HepG2 (cell line): Measurements from ENCODE around the gene CARD9. TPM values are rescaled to one million over a fixed set of nuclear protein-coding genes. Genes with fewer than 3 reads are reported as not detected.
A peak's percentile ranks its signal among the peaks of the same experiment; 100 is the strongest.

Source experiments
- CSRNP1 ChIP-seq: sonication (generic); formaldehyde crosslinking; IDR thresholded peaks from 2 replicates; pipeline ENCODE4 v1.8.1; 2023; ENCODE audit warnings: mild to moderate bottlenecking, missing genetic modification reagents
- FOXA3 ChIP-seq: IDR thresholded peaks from 2 replicates; pipeline ENCODE4 v1.6.1; 2016; ENCODE audit warnings: missing genetic modification reagents, missing compliant biosample characterization
- KLF12 ChIP-seq: sonication (generic); formaldehyde crosslinking; IDR thresholded peaks from 2 replicates; pipeline ENCODE4 v1.4.0; 2020; ENCODE audit warnings: missing genetic modification reagents, borderline replicate concordance
- MXD4 ChIP-seq: IDR thresholded peaks from 2 replicates; pipeline ENCODE4 v1.6.1; 2016; ENCODE audit warnings: mild to moderate bottlenecking, missing biosample characterization, missing genetic modification reagents
- PATZ1 ChIP-seq: sonication (generic); formaldehyde crosslinking; IDR thresholded peaks from 2 replicates; pipeline ENCODE4 v1.4.0; 2020; ENCODE audit warnings: missing genetic modification reagents
- POGZ ChIP-seq: sonication (generic); formaldehyde crosslinking; IDR thresholded peaks from 2 replicates; pipeline ENCODE4 v1.4.0; 2020; ENCODE audit warnings: mild to moderate bottlenecking, missing genetic modification reagents
- POLR2G ChIP-seq: fragments of 200-400 bp; formaldehyde crosslinking; IDR thresholded peaks from 2 replicates; pipeline ENCODE4 v1.6.1; 2018; ENCODE audit warnings: mild to moderate bottlenecking, low read depth, low read length, moderate library complexity
- SIN3B ChIP-seq: fragments of 150-350 bp; IDR thresholded peaks from 2 replicates; pipeline ENCODE4 v1.6.1; 2014; ENCODE audit warnings: low read length
- SYNCRIP ChIP-seq: fragments of 200-400 bp; formaldehyde crosslinking; IDR thresholded peaks from 2 replicates; pipeline ENCODE4 v1.6.1; 2018; ENCODE audit warnings: mild to moderate bottlenecking, low read depth, low read length; ENCODE audit not compliant: insufficient read depth
- THAP11 ChIP-seq: IDR thresholded peaks from 2 replicates; pipeline ENCODE4 v1.6.1; 2016; ENCODE audit warnings: missing biosample characterization, missing genetic modification reagents
- THAP9 ChIP-seq: sonication (generic); formaldehyde crosslinking; IDR thresholded peaks from 2 replicates; pipeline ENCODE4; 2020; ENCODE audit warnings: missing genetic modification reagents, mild to moderate bottlenecking, borderline replicate concordance
- ZBTB21 ChIP-seq: sonication (generic); formaldehyde crosslinking; IDR thresholded peaks from 2 replicates; pipeline ENCODE4 v1.4.0; 2020; ENCODE audit warnings: missing genetic modification reagents
- ZC3H13 ChIP-seq: sonication (generic); formaldehyde crosslinking; IDR thresholded peaks from 2 replicates; pipeline ENCODE4 v1.8.1; 2023; ENCODE audit warnings: mild to moderate bottlenecking, missing genetic modification reagents, moderate library complexity
- ZFP36 ChIP-seq: fragments of 150-350 bp; IDR thresholded peaks from 2 replicates; pipeline ENCODE4 v1.6.1; 2018; ENCODE audit warnings: borderline replicate concordance, low read length, low read depth; ENCODE audit not compliant: partially characterized antibody
- ZNF496 ChIP-seq: sonication (generic); formaldehyde crosslinking; IDR thresholded peaks from 2 replicates; pipeline ENCODE4 v1.8.1; 2023; ENCODE audit warnings: mild to moderate bottlenecking, moderate library complexity, missing genetic modification reagents; ENCODE audit not compliant: insufficient replicate concordance
- polyA plus RNA-seq, 8 experiments: library from polyadenylated mRNA; depleted of rRNA in 3 of 8; stranded (reverse) in 7 of 8; unstranded in 1 of 8; fragments of >200 nt; fragmentation: Illumina TruSeq in 4 of 8; extraction: Trizol in 4 of 8; gene quantifications; 2 replicates each; pipeline versions ENCODE4 v1.2.1 to v1.2.3, GENCODE V29; 2011 to 2016; ENCODE audit warnings: low read depth in 4 of 8, missing spikeins in 1 of 8, mixed read lengths in 1 of 8; ENCODE audit not compliant: insufficient read depth in 1 of 8
- total RNA-seq, 5 experiments: library from RNA; depleted of rRNA; stranded (reverse); fragments of >200 nt; fragmentation: Illumina TruSeq; extraction: Trizol; gene quantifications; 2 replicates each; pipeline ENCODE4 v1.2.3, GENCODE V29; 2016; ENCODE audit warnings: low read depth in 1 of 5
- TF ChIP-seq, protein P1 (sequence below): sonication (generic); formaldehyde crosslinking; IDR thresholded peaks from 2 replicates; pipeline ENCODE4 v1.5.1; 2020; ENCODE audit warnings: mild to moderate bottlenecking, missing genetic modification reagents, borderline replicate concordance

CARD9 gene
- total and polyA plus RNA-seq, 2 of the 13 experiments (the other 11 are each of a cell fraction or from before 2014, with no cell fraction given) = 3.3 to 7.4 TPM

GRCh38 chr9:136400038-136400834 is 26.8 kb upstream of the CARD9 start, which contains the start of gene SNAPC4 (continued):
- TF ChIP-seq THAP9 = 0 out of 2 replicates have a peak, but pooled peaks have one; percentile 25
- TF ChIP-seq KLF12 (CRISPR knock-in tag) = peak; percentile 71; the same call in 1 of the 2 replicates
- no peak for TF ChIP-seq MXD4 (CRISPR knock-in tag)
- TF ChIP-seq, protein P1, sequence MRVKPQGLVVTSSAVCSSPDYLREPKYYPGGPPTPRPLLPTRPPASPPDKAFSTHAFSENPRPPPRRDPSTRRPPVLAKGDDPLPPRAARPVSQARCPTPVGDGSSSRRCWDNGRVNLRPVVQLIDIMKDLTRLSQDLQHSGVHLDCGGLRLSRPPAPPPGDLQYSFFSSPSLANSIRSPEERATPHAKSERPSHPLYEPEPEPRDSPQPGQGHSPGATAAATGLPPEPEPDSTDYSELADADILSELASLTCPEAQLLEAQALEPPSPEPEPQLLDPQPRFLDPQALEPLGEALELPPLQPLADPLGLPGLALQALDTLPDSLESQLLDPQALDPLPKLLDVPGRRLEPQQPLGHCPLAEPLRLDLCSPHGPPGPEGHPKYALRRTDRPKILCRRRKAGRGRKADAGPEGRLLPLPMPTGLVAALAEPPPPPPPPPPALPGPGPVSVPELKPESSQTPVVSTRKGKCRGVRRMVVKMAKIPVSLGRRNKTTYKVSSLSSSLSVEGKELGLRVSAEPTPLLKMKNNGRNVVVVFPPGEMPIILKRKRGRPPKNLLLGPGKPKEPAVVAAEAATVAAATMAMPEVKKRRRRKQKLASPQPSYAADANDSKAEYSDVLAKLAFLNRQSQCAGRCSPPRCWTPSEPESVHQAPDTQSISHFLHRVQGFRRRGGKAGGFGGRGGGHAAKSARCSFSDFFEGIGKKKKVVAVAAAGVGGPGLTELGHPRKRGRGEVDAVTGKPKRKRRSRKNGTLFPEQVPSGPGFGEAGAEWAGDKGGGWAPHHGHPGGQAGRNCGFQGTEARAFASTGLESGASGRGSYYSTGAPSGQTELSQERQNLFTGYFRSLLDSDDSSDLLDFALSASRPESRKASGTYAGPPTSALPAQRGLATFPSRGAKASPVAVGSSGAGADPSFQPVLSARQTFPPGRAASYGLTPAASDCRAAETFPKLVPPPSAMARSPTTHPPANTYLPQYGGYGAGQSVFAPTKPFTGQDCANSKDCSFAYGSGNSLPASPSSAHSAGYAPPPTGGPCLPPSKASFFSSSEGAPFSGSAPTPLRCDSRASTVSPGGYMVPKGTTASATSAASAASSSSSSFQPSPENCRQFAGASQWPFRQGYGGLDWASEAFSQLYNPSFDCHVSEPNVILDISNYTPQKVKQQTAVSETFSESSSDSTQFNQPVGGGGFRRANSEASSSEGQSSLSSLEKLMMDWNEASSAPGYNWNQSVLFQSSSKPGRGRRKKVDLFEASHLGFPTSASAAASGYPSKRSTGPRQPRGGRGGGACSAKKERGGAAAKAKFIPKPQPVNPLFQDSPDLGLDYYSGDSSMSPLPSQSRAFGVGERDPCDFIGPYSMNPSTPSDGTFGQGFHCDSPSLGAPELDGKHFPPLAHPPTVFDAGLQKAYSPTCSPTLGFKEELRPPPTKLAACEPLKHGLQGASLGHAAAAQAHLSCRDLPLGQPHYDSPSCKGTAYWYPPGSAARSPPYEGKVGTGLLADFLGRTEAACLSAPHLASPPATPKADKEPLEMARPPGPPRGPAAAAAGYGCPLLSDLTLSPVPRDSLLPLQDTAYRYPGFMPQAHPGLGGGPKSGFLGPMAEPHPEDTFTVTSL (CRISPR knock-in tag) = no peak
- no peak; the same call in 1 of the 2 replicates for TF ChIP-seq PATZ1 (CRISPR knock-in tag)
- TF ChIP-seq ZC3H13 (CRISPR knock-in tag) = no peak
- peak; percentile 87 for TF ChIP-seq POLR2G
- TF ChIP-seq CSRNP1 (CRISPR knock-in tag) = peak; percentile 84
- no peak for TF ChIP-seq SYNCRIP
- TF ChIP-seq FOXA3 (CRISPR knock-in tag) = 0 out of 2 replicates have a peak, but pooled peaks have one; percentile 48
- TF ChIP-seq POGZ (CRISPR knock-in tag) = peak; percentile 47; the same call in 1 of the 2 replicates
- TF ChIP-seq ZBTB21 (CRISPR knock-in tag) = no peak
- no peak for TF ChIP-seq SIN3B
- peak; percentile 92 for TF ChIP-seq THAP11
- TF ChIP-seq ZFP36 = no peak
- no peak for TF ChIP-seq ZNF496 (CRISPR knock-in tag)
